Measurements from ENCODE around the gene OLFM1. TPM values are rescaled to one million over a fixed set of nuclear protein-coding genes. Genes with fewer than 3 reads are reported as not detected.

Gene OLFM1
- total and polyA plus RNA-seq, 9 of the 15 experiments (the other 6 are each of a cell fraction or from before 2014, with no cell fraction given), result not detected

DNA sequence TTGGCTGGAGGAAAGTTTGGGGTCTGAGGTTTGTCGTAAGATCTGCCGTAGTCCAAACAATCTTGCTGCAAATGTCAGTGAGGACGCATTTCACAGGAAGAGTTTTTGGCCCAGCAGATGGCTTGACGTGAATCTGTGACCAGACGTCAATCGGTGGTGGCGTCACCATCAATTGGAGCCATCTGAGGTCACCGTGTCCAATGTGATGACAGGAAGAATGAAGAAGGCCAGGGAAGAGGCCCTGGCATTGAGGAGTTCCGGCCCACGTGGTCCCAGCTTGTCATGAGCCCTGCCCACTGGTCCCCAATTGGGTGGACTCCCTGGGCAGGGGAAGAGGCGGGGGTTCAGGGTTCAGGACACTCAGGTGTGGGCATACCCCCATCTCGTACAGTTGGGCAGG, 79.9 kb downstream of the OLFM1 start:
- POLR2A ChIA-PET, result no interaction called here
- TF ChIP-seq CREM (IDR thresholded peaks at IDR 0.05; ENCODE audit: low read depth) (0 out of 2 replicates have a peak, but pooled peaks have one; percentile 19), EZH2 (IDR thresholded peaks at IDR 0.05; ENCODE audit: borderline replicate concordance, low read depth, low read length) (no peak)

GRCh38 chr9:135167849-135168655, 80.6 kb downstream of the OLFM1 start:
- Histone ChIP-seq H3K9me1 (ENCODE audit: control insufficient read depth, insufficient read depth, low read length) (no peaks in the 10 kb centered on the region), H3K4me1 (replicated peaks in 1 of 2; ENCODE audit: control insufficient read depth in 2 of 2, insufficient read depth in 2 of 2, low read length in 2 of 2) (no peaks in the 10 kb centered on the region), H3K9ac (ENCODE audit: insufficient read depth in 1 of 2, low read depth in 2 of 2, low read length in 2 of 2) (no peak overlapping the region), H3K79me2 (ENCODE audit: control insufficient read depth, insufficient read depth, low read length) (no peaks in the 10 kb centered on the region), H3K4me3 (no peak overlapping the region), H3K4me2 (ENCODE audit: insufficient read depth, low read length) (no peak overlapping the region), H3K27ac (ENCODE audit: extremely low read depth, low read depth, low read length) (no peak overlapping the region), H3K9me3 (replicated peaks; ENCODE audit: control insufficient read depth, insufficient read depth, low read depth, low read length) (no peaks in the 10 kb centered on the region), H2AFZ (ENCODE audit: low read depth, low read length) (no peak overlapping the region), H3K27me3 (ENCODE audit: control insufficient read depth in 2 of 2, insufficient read depth in 2 of 2, low read length in 2 of 2) (peaks cover 15 to 71% of the 10 kb centered on the region in 2 experiments), H3K36me3 (ENCODE audit: control insufficient read depth, insufficient read depth, low read length) (no peaks in the 10 kb centered on the region), H4K20me1 (replicated peaks; ENCODE audit: control insufficient read depth, insufficient read depth, low read length) (peaks cover 4% of the 10 kb centered on the region)
- intact Hi-C loops (cut with micrococcal nuclease), result no loop called here
- ATAC-seq (no peak), DNase-seq (ENCODE audit: extremely low read depth in 1 of 4, low spot score in 3 of 4) (no peak), FAIRE-seq (no peak)
- no peak for TF ChIP-seq ZNF766 (CRISPR knock-in tag; conservative IDR thresholded peaks at IDR 0.05)
- no peak for TF ChIP-seq TBL1XR1 (IDR thresholded peaks at IDR 0.05; ENCODE audit: low read length in 2 of 2)
- TF ChIP-seq, protein P1, sequence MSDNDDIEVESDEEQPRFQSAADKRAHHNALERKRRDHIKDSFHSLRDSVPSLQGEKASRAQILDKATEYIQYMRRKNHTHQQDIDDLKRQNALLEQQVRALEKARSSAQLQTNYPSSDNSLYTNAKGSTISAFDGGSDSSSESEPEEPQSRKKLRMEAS (CRISPR knock-in tag; IDR thresholded peaks at IDR 0.05), result no peak
- WGBS (ENCODE audit: insufficient coverage, low coverage, missing lambda C conversion rate), result under 1% methylated on average over 23 of the region's 23 CpGs
- POLR2A ChIA-PET, result no interaction called here
- CTCF ChIA-PET (ENCODE audit: low intra/inter-chr PET ratio), result no interaction called here
- BruUV-seq (replicated peaks), result no TSS peak
- in situ Hi-C loops (cut with MboI), result no loop called here

More for the DNA sequence above, 79.9 kb downstream of the OLFM1 start:
- no TSS peak for BruUV-seq (replicated peaks)
- DNase-seq (ENCODE audit: extremely low read depth in 1 of 4, low spot score in 3 of 4), result no peak
- 2% methylated on average over 12 of the region's 12 CpGs for WGBS (ENCODE audit: insufficient coverage, low coverage, missing lambda C conversion rate)
- no peak for FAIRE-seq
- H3K4me1 ChIP-seq (replicated peaks in 1 of 2; ENCODE audit: control insufficient read depth in 2 of 2, insufficient read depth in 2 of 2, low read length in 2 of 2), result no peaks in the 10 kb centered on the region
- no peak overlapping the region for H3K4me2 ChIP-seq (ENCODE audit: insufficient read depth, low read length)
- H3K79me2 ChIP-seq (ENCODE audit: control insufficient read depth, insufficient read depth, low read length), result no peaks in the 10 kb centered on the region
- CTCF ChIA-PET (ENCODE audit: low intra/inter-chr PET ratio), result no interaction called here
- intact Hi-C loops (cut with micrococcal nuclease) (no loop called here), in situ Hi-C loops (cut with MboI) (no loop called here)
- no peak overlapping the region for H3K9ac ChIP-seq (ENCODE audit: insufficient read depth in 1 of 2, low read depth in 2 of 2, low read length in 2 of 2)
- H2AFZ ChIP-seq (ENCODE audit: low read depth, low read length), result no peak overlapping the region
- H3K4me3 ChIP-seq, result no peak overlapping the region
- H3K9me3 ChIP-seq (replicated peaks; ENCODE audit: control insufficient read depth, insufficient read depth, low read depth, low read length), result no peaks in the 10 kb centered on the region
- no peaks in the 10 kb centered on the region for H3K36me3 ChIP-seq (ENCODE audit: control insufficient read depth, insufficient read depth, low read length)
- H3K27ac ChIP-seq (ENCODE audit: extremely low read depth, low read depth, low read length), result no peak overlapping the region
- H3K9me1 ChIP-seq (ENCODE audit: control insufficient read depth, insufficient read depth, low read length), result no peaks in the 10 kb centered on the region
- no peak for ATAC-seq
- peaks cover 4% of the 10 kb centered on the region for H4K20me1 ChIP-seq (replicated peaks; ENCODE audit: control insufficient read depth, insufficient read depth, low read length)
- peaks cover 15 to 75% of the 10 kb centered on the region in 2 experiments for H3K27me3 ChIP-seq (ENCODE audit: control insufficient read depth in 2 of 2, insufficient read depth in 2 of 2, low read length in 2 of 2)

Measured in K562 (cell line).